DMS153 (cell line): ENCODE results near the gene HDAC9.
"Not testable (repeated sequence)": the region's sequence is repeated elsewhere in the genome, so short reads cannot be mapped to it uniquely, and the experiment has no call there.

Experiments used
- DNase-seq: peaks from one replicate; lab custom pipeline; 2025; lab: John Stamatoyannopoulos, UW

HDAC9 gene

GRCh38 chr7:18974803-18975202 lies 479.3 kb downstream of the HDAC9 start:
- no peak for DNase-seq

- DNase-seq: no peak
These were observed 479.7 kb downstream of the HDAC9 start for GRCh38 chr7:18975276-18975675.

- no peak for DNase-seq
These were observed 480.2 kb downstream of the HDAC9 start for GRCh38 chr7:18975689-18976280.

GRCh38 chr7:18976715-18977471 lies 481.3 kb downstream of the HDAC9 start:
- DNase-seq: no peak

GRCh38 chr7:18978108-18978495 lies 482.6 kb downstream of the HDAC9 start:
- no peak for DNase-seq

GRCh38 chr7:18990700-18991099 lies 495.2 kb downstream of the HDAC9 start:
- not testable (repeated sequence) for DNase-seq

- DNase-seq: no peak
These were observed 498.6 kb downstream of the HDAC9 start for GRCh38 chr7:18993933-18994668.

GRCh38 chr7:18995270-18995671 lies 499.7 kb downstream of the HDAC9 start:
- DNase-seq: no peak

- no peak for DNase-seq
These were observed 500.4 kb downstream of the HDAC9 start for GRCh38 chr7:18995811-18996426.

- no peak for DNase-seq
These were observed 501.0 kb downstream of the HDAC9 start for GRCh38 chr7:18996583-18996982.

- DNase-seq: no peak
These were observed 502.1 kb downstream of the HDAC9 start for GRCh38 chr7:18997477-18998150.

- DNase-seq: no peak
These were observed 504.9 kb downstream of the HDAC9 start for GRCh38 chr7:19000410-19000809.

- no peak for DNase-seq
These were observed 506.3 kb downstream of the HDAC9 start for GRCh38 chr7:19001854-19002253.

GRCh38 chr7:19009241-19009935 lies 513.8 kb downstream of the HDAC9 start:
- no peak for DNase-seq

- no peak for DNase-seq
These were observed 514.4 kb downstream of the HDAC9 start for GRCh38 chr7:19009936-19010280.

GRCh38 chr7:19011212-19011611 lies 515.7 kb downstream of the HDAC9 start:
- no peak for DNase-seq

- no peak for DNase-seq
These were observed 519.5 kb downstream of the HDAC9 start for GRCh38 chr7:19015098-19015497.

- DNase-seq: no peak
These were observed 520.6 kb downstream of the HDAC9 start for GRCh38 chr7:19016140-19016539.

- DNase-seq: no peak
These were observed 521.8 kb downstream of the HDAC9 start for GRCh38 chr7:19017374-19017773.

GRCh38 chr7:19020062-19020461 lies 524.5 kb downstream of the HDAC9 start:
- DNase-seq: no peak

- no peak for DNase-seq
These were observed 525.2 kb downstream of the HDAC9 start for GRCh38 chr7:19020711-19021110.

- DNase-seq: no peak
These were observed 527.9 kb downstream of the HDAC9 start for GRCh38 chr7:19023477-19023876.
